SK-N-SH (cell line): Measurements from ENCODE around the gene GMPR.

ENCODE experiments used
- EP300 ChIP-seq, 2 experiments: IDR thresholded peaks; 2 replicates each; pipeline versions ENCODE4 v1.4.0 to v1.6.1; 2012; ENCODE audit warnings: borderline replicate concordance in 1 of 2, low read depth in 1 of 2, low read length in 1 of 2
- JUND ChIP-seq: IDR thresholded peaks from 2 replicates; pipeline ENCODE4 v1.4.0; 2012
- MXI1 ChIP-seq: IDR thresholded peaks from 2 replicates; pipeline ENCODE4 v1.6.1; 2012; ENCODE audit warnings: mild to moderate bottlenecking, low read depth, low read length, improper control_type of control experiment
- POLR2AphosphoS5 ChIP-seq: IDR thresholded peaks from 2 replicates; pipeline ENCODE4 v1.6.1; 2012; ENCODE audit warnings: low read depth, low read length
- RXRA ChIP-seq: IDR thresholded peaks from 2 replicates; pipeline ENCODE4 v1.4.0; 2012; ENCODE audit warnings: low read depth, mild to moderate bottlenecking, borderline replicate concordance
- YY1 ChIP-seq: IDR thresholded peaks from 2 replicates; pipeline ENCODE4 v1.4.0; 2012; ENCODE audit warnings: low read depth, mild to moderate bottlenecking
- TF ChIP-seq, protein P1 (sequence below): fragments of 200-600 bp; sonication (generic); IDR thresholded peaks from 2 replicates; pipeline ENCODE4 v1.6.1; 2017; ENCODE audit warnings: antibody characterized with exemption, mild to moderate bottlenecking, moderate library complexity

DNA sequence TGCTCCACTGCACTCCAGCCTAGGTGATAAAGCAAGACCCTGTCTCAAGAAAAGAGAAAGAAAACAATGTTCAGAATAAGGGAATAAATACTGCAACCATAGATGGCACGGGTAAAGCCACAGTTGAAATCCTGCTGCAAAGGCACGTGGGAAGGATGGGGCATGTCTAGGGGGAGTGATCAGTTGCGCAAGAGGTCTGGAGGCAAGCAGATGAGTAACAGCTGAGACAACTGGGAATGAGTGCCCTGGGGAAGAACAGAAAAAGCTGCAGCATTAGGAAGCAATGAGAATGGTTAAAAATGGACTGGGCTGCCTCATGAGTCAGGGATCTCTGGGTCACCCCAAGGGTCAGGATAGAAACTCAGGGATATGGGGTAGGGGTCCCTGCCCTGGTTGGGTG is 96.3 kb downstream of the GMPR start:
- TF ChIP-seq, protein P1, sequence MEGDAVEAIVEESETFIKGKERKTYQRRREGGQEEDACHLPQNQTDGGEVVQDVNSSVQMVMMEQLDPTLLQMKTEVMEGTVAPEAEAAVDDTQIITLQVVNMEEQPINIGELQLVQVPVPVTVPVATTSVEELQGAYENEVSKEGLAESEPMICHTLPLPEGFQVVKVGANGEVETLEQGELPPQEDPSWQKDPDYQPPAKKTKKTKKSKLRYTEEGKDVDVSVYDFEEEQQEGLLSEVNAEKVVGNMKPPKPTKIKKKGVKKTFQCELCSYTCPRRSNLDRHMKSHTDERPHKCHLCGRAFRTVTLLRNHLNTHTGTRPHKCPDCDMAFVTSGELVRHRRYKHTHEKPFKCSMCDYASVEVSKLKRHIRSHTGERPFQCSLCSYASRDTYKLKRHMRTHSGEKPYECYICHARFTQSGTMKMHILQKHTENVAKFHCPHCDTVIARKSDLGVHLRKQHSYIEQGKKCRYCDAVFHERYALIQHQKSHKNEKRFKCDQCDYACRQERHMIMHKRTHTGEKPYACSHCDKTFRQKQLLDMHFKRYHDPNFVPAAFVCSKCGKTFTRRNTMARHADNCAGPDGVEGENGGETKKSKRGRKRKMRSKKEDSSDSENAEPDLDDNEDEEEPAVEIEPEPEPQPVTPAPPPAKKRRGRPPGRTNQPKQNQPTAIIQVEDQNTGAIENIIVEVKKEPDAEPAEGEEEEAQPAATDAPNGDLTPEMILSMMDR, result no peak
- TF ChIP-seq JUND (peak; percentile 32), YY1 (no peak), POLR2AphosphoS5 (no peak), EP300 (IDR thresholded peaks at IDR 0.05; ENCODE audit: borderline replicate concordance in 1 of 2, low read depth in 1 of 2, low read length in 1 of 2) (peak in 1 of 2 experiments; percentile 48; a peak in 1 of 4 replicates), RXRA (peak; percentile 60; the same call in 1 of the 2 replicates), MXI1 (no peak)
